HEK293 (cell line): ENCODE data around the gene EPHB1.

ENCODE experiments used
- CTCF ChIP-seq: fragments of 450-650 bp; formaldehyde crosslinking; IDR thresholded peaks from 2 replicates; pipeline ENCODE4 v1.5.1; 2016; ENCODE audit warnings: missing biosample characterization, missing genetic modification characterization
- GLI2 ChIP-seq: fragments of 450-650 bp; formaldehyde crosslinking; IDR thresholded peaks from 2 replicates; pipeline ENCODE4; 2017; ENCODE audit warnings: missing biosample characterization, missing genetic modification characterization, low read depth, borderline replicate concordance
- KLF9 ChIP-seq: fragments of 450-650 bp; formaldehyde crosslinking; IDR thresholded peaks from 2 replicates; pipeline ENCODE4 v1.5.1; 2016; ENCODE audit warnings: missing biosample characterization, missing genetic modification characterization, low read depth
- ZBTB11 ChIP-seq: fragments of 450-650 bp; formaldehyde crosslinking; conservative IDR thresholded peaks from 2 replicates; pipeline ENCODE4 v1.5.1; 2016; ENCODE audit warnings: low read depth, missing biosample characterization, missing genetic modification characterization
- ZNF561 ChIP-seq: fragments of 450-650 bp; IDR thresholded peaks from 2 replicates; pipeline ENCODE4 v1.5.1; 2018; ENCODE audit warnings: missing biosample characterization, missing genetic modification characterization, borderline replicate concordance
- ZNF677 ChIP-seq: fragments of 450-650 bp; IDR thresholded peaks from 2 replicates; pipeline ENCODE4 v1.5.0; 2018; ENCODE audit warnings: missing biosample characterization, mild to moderate bottlenecking, missing genetic modification characterization, moderate library complexity

GRCh38 chr3:134881305-134881704 lies 86.2 kb downstream of the EPHB1 start:
- TF ChIP-seq GLI2 (tag by site-specific recombination) (no peak), CTCF (tag by site-specific recombination) (no peak), ZBTB11 (tag by site-specific recombination) (no peak), ZNF561 (no peak), KLF9 (tag by site-specific recombination) (no peak), ZNF677 (tag by site-specific recombination) (no peak)
